Glomerular visceral epithelial cell (primary cell): ENCODE measurements around the gene FANCI.
A peak's percentile ranks its signal among the peaks of the same experiment; 100 is the strongest.

Experiments used
- DNase-seq: peaks from one replicate; pipeline ENCODE4 v3.0.0-alpha.2; 2016; ENCODE audit errors: extremely low spot score

The FANCI gene

DNA sequence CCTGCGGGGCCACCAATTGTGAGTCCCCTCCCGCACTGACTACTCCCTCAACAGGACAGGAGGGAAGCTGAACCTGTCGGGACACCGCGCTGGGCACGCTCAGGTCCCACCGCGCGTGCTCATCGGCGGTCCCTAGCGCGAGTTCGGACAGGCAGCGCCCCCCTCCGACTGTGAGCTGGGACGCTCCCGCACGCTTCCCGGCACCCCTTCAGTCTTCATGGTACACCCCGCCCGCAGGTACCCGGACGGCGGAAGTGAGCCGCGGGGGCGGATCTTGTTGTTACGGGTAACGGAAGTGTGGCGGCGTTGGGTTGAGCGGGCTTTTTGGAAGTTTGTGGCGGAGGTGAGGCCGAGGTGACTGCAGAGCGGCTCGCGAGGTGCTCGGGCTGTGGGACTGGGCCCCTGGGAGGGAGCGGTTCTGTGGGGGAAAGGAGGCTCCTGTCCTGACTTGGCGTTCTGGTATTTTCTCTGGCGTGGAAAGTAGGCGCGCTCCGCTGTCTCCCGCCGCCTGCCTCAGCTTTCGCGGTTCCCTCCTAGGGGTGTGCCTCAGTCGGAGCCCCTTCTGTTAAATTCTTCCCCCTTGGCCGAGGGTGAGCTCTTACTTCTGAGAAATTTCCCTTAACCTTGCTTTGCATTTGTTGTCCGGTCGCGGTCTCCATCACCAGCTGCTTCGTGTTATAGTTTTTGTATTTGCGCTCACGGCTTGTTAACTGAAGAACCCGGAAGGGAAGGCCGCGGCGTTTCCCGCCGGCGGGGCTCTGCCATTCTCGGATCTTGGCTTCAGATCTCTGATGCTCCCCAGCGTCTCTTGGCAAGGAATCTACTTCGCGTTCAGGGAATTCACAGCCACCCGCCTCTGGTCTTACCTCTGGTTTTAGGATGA, at the start of gene FANCI:
FANCI (plus strand) TSS at position 289 of the 883 bp plus-strand sequence. CDS start 3,669 bp downstream, outside the sequence.
- peak; percentile 92 for DNase-seq

DNA sequence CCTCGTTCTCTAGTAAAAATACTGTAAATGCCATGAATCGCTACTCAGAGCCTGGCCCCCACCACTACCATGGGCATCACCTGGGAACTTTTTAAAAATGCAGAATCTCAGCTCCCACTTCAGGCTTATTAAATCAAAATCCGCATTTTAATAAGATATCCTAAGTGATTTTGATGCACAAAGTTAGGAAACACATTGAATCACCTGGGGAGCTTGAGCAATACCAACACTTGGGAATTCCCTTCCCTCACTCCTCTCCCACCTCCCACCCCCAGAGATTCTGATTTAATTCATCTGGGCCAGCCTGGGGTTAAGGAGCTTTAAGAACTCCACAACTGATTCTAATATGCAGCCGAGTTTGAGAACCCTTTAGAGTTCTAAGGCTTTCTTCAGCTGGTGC, 49.2 kb upstream of the FANCI start:
- DNase-seq: no peak

DNA sequence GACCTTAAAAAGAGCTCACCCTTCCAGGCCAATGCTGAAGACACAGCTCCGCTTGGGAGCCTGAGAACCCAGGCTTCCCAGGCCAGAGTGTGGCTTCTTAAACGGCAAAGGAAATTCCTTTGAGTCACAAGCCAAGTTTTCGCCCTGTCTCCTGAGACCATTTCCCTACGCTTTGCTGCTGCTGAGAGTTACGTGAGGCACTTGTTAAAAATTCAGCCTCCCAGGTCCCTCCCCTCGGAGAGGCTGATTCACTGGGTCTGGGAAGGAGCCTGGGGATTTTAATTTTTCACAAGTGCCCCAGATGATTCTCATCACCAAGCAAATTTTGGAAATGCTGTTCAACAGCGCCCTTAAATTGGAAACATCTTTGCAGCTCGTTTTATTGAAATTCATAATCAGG, 47.9 kb upstream of the FANCI start:
- no peak for DNase-seq

DNA sequence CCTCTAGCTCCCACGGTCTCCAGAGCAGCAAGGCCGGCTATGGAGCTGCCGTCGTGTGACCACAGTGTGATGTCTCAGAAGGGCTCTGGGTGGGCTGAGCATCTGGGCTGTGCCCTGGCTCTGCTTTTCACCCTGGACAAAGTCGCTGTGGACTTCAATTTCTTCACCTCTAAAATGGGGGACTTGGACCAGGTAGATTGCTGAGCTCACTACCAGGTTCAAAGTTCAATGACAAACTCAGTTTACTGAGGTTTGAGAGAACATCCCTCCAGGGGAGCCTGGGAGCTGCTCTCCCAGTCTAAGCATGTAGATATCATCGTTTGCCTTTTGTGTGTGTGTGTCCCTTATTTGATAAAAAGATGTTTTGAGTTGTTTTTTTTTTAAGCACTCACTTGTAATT, 47.5 kb upstream of the FANCI start:
- DNase-seq: no peak

DNA sequence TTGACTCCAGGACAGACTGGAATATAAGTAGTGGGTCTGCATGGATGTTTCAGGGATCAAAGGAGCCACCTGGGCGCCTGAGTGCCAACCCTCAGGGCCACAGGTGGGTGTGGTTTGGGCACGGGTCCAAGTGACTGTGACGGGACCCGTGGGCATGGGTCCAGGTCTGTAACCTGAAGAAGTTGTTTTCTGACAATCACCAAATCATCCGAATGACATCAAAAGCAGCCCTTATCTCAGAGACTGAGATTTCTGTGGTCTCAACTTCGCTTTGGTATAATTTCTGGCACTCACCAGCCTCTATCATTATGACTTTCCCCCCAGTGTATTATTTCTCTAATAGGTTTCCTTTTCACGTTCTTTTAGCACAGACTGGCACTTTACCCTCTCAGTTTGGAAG, 46.8 kb upstream of the FANCI start:
- DNase-seq: no peak

DNA sequence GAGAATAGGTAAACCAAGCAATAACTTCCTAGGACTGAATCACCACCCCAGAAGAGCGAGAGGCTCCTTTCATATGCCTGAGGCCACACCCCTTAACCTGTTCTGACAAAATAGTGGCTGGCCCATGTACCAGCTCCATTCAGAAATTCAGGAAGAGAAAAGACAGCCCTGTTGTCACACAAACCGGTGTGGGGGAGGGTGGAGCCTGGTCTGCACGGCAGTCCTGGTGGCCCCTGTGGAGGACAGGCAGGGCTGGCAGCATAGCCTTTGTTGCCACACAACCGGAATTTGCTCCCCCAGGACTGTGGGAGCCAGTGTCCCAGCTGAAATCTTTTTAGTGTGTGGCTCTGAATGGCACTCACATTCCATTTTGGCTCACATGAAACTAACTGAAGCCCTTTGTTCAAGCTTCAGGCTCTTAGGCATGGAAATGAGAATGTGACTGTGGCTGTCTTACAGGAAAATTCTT, 46.2 kb upstream of the FANCI start:
- no peak for DNase-seq

DNA sequence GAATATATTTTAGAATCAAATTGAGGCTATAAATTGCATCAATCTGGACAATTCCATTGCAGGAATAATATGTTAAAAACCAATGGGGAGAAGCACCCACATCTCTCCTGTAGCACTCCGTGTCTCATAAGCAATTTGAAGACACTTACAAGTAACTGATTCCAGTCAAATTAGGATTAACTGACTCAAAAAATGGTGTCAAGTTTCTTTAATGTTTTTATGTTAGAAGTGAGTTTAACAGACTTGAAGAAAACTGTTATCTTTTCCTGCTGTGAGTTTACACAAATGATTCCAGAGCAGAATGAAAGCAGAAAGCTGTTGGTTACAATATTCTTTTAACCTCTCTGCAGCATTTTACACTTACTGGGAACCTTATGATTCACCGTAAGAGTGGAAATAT, 45.6 kb upstream of the FANCI start:
- no peak for DNase-seq

DNA sequence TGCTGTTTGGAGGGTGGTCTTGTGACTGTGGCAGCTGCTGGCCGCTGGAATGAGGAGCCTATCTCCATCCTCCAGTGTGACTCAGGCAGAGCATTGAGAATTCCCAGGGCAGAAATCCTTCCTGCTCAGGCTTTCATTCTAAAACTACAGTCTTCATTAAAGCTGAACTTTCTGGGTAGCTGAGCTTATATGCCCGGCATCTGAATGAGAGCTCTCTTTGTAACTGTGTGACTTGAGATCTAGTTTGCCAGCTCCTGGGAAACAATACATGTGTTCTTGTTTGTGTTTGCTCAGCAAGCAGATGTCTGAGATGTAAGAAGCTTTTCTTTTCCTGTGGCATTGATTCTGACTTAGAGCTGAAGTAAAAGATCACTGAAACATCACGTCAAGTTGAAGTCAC, 44.8 kb upstream of the FANCI start:
- no peak for DNase-seq

DNA sequence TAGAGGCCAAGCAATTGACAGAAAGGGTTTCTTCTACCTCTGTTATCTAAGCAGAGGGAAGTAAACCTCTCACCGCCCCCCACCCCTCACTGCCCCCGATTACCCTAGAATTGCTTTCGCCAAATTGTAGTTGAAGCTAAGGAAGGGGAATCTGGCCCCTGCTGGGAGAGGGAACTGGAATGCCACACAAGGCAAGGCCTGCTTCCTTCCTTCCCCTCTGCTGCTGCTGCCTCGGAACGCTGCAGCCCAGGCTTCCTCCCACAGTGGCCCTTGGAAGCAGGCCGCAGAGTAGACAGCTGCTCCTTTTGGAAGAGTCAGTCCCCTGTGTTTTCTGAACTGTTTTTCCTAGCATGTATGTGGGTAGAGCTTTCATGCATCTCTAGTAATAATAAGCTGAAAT, 44.0 kb upstream of the FANCI start:
- DNase-seq: no peak

DNA sequence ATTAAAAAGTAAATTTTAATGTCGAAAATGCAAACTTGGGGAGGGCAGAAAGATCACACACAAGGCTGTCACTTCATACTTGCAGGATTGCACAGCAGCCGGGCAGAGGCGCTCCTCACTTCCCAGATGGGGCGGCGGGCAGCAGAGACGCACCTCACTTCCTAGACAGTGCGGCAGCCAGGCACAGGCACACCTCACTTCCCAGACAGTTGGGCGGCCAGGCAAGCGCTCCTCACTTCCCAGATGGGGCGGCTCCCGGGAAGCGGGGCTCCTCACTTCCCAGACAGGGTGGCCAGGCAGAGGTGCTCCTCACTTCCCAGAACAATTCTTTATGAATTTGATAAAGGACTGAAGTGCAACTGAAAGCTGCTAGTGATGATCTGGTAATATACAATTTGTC, 43.6 kb upstream of the FANCI start:
- no peak for DNase-seq

DNA sequence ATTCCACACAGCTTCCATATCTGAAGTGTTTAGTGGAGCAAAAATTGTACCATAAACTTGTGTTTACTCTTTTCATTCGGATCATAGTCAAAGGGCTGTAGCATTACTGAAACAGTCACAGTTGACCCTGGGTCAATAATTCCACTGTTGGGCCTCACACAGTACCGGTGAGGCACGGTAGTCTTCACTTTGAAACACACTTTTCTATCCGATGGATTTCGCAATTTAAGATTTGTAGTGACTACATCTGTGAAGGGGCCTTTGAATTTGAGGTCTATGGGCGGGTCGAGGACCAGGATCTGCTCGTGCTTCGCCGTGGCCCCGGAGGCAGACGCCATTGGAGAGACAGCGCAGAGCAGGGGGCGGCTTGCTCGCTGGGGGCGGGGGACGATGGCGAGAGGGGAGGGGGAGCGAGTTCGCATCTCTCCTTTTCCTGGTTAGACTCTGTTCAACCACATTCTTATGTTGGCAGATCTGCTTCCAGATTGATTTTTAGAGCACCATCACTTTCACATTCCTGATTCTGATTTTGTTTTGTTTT, 42.2 kb upstream of the FANCI start:
- no peak for DNase-seq

DNA sequence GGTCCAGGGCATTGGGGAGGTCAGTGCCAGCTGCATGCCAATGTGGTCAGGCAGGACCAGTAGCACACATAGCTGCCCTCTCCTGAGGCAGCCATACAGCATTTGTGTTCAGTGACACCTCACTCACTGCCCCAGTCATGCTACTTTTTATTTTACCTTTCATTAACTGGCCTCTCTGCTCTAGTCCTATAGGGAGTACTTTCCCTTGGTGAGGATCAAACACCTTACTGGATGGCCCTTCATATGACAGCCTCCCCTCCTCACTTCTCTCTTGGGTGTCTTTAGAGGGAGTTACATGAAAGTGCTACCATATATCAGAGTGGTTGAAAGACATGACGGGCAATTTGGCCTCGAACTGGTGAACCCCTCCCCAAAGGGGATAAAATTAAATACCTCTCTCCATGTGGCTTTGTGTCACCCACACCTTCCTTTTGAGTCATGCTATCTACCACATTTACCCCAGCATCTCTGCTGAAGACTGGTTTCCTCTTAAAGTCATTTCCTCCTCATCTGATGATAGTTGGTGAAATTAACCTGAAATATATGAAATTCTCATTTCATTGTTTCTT, 40.0 kb upstream of the FANCI start:
- DNase-seq: peak; percentile 22

DNA sequence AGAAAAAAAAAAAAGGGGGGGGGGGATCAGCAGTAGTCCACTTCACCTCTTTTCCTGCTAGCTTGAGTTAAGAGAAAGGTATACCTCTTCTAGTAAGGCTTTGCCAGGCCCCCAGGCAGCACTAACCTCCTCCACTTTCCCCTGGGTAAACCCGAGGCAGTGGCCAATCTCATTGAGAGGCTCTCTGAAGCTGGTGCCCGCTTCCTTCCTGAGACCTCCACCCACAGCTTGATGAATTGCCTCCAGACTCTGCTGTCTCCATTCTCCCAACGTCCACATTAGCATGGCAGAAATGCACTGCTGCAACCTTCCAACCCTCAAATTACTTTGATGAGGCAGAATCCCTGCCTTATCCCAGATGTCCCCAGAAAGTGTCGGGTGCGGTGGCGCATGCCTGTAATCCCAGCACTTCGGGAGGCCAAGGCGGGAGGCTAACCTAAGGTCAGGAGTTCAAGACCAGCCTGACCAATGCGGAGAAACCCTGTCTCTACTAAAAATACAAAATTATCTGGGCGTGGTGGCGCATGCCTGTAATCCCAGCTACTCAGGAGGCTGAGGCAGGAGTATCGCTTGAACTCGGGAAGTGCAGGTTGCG, 37.7 kb upstream of the FANCI start:
- DNase-seq: no peak

DNA sequence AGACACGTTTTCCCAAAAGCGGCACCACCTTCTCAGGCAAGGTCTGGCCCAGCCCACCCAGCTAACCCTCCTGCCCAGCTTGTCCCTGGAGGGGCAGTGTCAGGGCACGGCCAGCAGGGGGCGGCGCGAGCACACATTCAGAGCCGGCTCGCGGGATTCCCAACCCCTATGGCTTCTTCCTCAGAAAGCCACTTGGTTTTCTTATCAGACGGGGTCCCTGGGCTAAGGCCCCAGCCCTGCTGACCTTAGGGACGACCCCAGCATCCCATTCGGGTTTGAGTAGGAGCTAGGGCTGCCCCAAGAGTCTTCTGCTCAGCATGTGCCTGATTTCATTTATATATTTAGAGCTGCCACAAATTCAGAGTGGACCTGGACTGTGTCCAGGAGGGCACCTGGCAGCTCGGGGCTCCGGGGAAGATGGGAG, 36.9 kb upstream of the FANCI start:
- DNase-seq: peak; percentile 78

DNA sequence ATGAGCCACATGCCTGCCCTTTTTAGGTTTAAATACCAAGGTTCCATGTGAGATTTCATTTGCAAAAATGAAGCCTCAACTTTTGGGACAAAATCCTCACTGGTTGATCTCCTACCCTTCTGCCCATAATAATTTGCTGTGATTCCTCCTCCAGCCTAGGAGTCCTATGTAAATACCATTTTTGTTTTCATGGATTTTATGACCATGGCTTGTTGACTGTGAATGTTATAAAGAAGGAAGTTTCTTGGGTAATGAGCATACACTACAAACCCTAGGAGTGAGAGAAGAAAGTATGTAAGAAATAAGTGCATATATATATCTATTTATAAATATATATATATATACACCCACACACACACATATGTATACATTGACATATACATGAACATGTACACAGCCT, 35.5 kb upstream of the FANCI start:
- no peak for DNase-seq

DNA sequence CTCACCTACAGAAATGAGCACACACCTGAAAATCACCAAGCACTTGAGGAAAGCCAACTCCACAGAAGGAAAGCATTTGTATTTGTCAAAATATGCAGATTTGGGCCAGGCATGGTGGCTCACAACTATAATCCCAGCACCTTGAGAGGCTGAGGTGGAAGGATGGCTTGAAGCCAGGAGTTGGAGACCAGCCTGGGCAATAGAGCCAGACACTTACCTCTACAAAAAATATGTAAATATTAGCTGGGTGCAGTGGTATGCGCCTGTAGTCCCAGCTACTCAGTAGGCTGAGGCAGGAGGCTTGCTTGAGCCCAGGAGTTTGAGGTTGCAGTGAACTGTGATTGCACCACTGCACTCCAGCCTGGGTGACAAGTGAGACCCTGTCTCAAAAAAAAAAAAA, 34.7 kb upstream of the FANCI start:
- DNase-seq: no peak

DNA sequence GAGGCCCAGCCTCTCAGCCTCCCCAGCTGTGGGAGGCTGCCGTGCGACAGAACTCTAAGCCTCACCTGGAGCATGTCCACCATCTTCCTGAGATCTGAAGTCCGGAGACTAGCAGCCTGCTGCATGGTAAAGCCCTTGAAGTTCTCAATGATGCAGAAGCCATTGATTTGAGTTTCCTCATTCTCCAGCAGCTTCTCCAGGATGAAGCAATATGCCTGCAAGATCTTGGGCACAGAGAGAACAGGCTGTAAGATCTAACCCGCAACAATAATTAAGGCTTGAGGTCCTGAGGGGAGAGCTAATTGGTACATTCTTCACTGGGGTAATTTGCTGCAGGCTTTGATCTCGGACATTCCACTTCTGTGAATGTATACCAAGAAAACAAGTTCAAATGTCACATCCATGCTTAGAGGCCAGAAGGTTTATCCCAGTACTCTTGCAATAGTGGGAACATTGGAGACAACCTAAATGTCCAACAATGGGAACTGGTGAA, 32.1 kb upstream of the FANCI start:
- DNase-seq: no peak

DNA sequence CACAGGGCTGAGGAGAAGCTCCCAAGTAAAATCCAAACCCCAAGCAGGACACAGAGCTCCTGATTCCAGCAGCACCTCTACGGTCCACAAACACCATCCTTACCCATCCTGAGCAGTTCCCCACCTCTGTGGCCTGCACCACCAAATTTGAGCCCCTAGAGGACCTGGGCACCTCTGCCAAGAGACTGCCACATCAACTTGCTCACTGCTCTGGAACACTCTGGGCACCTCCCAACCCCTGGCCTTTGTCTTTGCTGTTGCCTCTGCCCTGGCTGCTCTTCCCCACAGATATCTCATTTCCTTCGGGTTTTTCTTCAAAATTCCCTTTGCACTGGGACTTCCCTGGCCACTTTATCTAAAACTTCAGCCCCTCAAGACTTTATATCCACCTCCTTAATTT, 28.2 kb upstream of the FANCI start:
- DNase-seq: no peak

DNA sequence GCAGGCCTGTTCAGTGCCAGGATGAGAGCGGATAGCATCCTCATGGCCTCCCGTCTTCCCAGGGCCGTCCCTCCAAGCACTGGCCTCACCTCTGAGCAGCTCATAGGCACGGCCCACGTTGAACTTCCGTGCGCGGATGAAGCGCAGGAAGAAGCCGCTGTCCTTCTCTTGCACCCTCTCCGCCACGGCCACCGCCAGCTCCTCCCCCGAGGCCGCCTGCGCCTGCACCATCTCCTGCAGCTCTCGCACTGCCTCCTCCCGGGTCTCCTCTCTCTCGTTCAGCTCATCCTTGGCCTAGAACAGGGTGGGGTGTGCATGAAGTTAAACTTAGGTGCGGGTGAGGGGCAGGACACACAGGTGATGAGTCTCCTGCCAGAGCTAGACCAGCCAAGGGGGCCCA, 26.7 kb upstream of the FANCI start:
- DNase-seq: no peak

DNA sequence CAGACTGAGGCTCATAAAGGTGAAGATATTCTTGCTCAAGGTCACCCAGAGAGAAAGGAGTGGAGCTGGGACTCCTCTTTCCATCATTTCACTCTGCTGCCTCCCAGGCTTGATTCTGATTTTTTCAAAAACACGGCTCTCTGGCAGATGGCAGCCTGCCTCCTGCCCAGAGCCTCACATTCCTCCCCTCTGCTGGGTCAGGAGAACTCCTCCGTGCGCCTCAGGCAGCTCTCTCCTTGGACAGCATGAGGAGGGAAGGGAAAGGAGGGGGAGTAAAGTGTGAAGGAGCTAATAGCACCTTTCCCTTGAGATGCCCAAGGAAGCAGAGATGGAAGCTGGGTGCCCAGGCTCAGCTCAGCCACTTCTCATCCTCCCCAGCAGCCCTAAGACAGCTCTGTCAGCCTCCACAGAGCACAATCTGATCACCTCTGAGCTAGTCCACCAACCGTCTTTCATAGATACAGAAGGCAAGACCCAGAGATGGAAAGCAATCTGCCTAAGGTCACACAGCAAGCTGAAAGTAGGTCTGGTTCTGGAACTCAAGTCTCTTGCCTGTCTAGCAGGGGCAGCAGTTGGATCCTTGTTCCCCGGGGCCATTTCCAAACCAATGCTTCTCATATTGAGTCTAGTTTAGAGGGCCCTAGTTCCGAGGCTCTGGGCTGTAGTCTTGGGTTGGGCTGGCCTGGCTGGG, 25.9 kb upstream of the FANCI start:
- DNase-seq: no peak

DNA sequence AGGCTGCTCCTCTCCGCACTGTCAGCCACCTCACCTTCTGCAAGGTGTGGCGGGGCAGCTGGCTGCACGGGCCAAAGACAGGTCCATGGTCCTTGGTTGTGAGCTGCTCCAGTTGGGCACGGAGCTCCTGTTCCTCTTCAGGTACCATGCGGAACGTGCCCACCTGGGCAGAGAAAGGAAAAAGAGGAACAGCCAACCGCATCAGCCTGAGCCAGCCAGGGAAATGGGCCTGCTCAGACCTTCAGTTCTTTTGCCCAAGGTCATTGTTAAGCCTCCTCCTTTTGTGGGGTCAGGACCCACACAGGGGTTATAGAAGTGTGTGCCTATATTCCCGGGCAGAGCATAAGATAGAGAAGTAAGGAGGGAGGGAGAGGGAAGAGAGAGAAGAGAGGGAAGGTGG, 25.2 kb upstream of the FANCI start:
- DNase-seq: no peak

DNA sequence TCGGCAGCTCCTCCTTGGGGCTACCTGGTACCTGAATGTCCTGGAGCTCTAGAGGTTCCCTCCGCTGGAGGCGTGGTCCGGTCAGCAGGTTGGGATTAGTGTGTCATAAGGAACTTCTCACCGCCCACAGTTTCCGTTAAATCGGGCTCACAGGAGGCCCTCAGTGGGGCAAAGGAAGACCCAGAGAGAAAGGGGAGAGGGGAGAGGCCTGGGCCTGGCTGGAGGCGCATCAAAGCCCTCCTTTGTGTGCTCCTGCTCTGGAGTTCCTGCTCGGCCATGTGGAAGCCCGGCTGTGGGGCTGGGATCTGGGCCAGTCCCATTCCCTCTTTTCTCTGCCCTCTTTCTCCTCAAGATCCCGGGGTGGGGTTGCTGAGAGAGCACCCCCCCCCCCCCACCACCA, 22.2 kb upstream of the FANCI start, which contains the start of gene RLBP1:
RLBP1 (minus strand) TSS at position 37 of the 400 bp plus-strand sequence. CDS start 2,604 bp downstream, outside the sequence.
- DNase-seq: no peak
